ENCODE results near the gene SNX15. TPM values are rescaled to one million over a fixed set of nuclear protein-coding genes. Genes with fewer than 3 reads are reported as not detected.

Gene SNX15
- total and polyA plus RNA-seq, 4 donors: 16.2 to 28.4 (median 18.9) TPM

- Histone ChIP-seq H3K9me3 (ENCODE audit: control insufficient read depth in 4 of 4, insufficient read depth in 3 of 4, low read length in 3 of 4) (no peaks in the 10 kb centered on the region), H3K4me3 (no peak overlapping the region), H3K27me3 (ENCODE audit: control insufficient read depth in 3 of 3, insufficient read depth in 3 of 3, low read length in 2 of 3) (no peaks in the 10 kb centered on the region), H3K9ac (ENCODE audit: insufficient read depth in 1 of 2, low read length in 2 of 2) (no peak overlapping the region), H3K4me1 (ENCODE audit: control insufficient read depth in 5 of 5, insufficient read depth in 5 of 5, low read length in 5 of 5) (no peaks in the 10 kb centered on the region), H3K36me3 (ENCODE audit: control insufficient read depth in 4 of 4, insufficient read depth in 4 of 4, low read length in 4 of 4) (no peaks in the 10 kb centered on the region), H3K27ac (ENCODE audit: low read depth in 1 of 2, low read length in 1 of 2) (no peak overlapping the region)
- no peak for TF ChIP-seq CTCF (IDR thresholded peaks at IDR 0.05; ENCODE audit: control extremely low read depth, extremely low read depth)
- ATAC-seq (ENCODE audit: insufficient read depth, low FRiP score): no peak
- 71 to 94% methylated on average over 3 of the region's 3 CpGs for WGBS, 2 donors
- no peak for DNase-seq
These were observed 36.3 kb downstream of the SNX15 start for GRCh38 chr11:65063532-65063931.

- no peak overlapping the region for H3K4me3 ChIP-seq
- H3K9ac ChIP-seq (ENCODE audit: insufficient read depth in 1 of 2, low read length in 2 of 2): no peak overlapping the region
- no peak for DNase-seq
- no peaks in the 10 kb centered on the region for H3K36me3 ChIP-seq (ENCODE audit: control insufficient read depth in 4 of 4, insufficient read depth in 4 of 4, low read length in 4 of 4)
- no peak overlapping the region for H3K27ac ChIP-seq (ENCODE audit: low read depth in 1 of 2, low read length in 1 of 2)
- no peaks in the 10 kb centered on the region for H3K9me3 ChIP-seq (ENCODE audit: control insufficient read depth in 4 of 4, insufficient read depth in 3 of 4, low read length in 3 of 4)
- ATAC-seq (ENCODE audit: insufficient read depth, low FRiP score): no peak
- H3K4me1 ChIP-seq (ENCODE audit: control insufficient read depth in 5 of 5, insufficient read depth in 5 of 5, low read length in 5 of 5): no peaks in the 10 kb centered on the region
- no peak for TF ChIP-seq CTCF (IDR thresholded peaks at IDR 0.05; ENCODE audit: control extremely low read depth, extremely low read depth)
- no peaks in the 10 kb centered on the region for H3K27me3 ChIP-seq (ENCODE audit: control insufficient read depth in 3 of 3, insufficient read depth in 3 of 3, low read length in 2 of 3)
- 90 to 92% methylated on average over 4 of the region's 4 CpGs for WGBS, 2 donors
These were observed 37.6 kb downstream of the SNX15 start for GRCh38 chr11:65064847-65065240.

GRCh38 chr11:65065851-65066250 lies 38.6 kb downstream of the SNX15 start:
- no peak for TF ChIP-seq CTCF (IDR thresholded peaks at IDR 0.05; ENCODE audit: control extremely low read depth, extremely low read depth)
- Histone ChIP-seq H3K36me3 (ENCODE audit: control insufficient read depth in 4 of 4, insufficient read depth in 4 of 4, low read length in 4 of 4) (no peaks in the 10 kb centered on the region), H3K4me1 (ENCODE audit: control insufficient read depth in 5 of 5, insufficient read depth in 5 of 5, low read length in 5 of 5) (no peaks in the 10 kb centered on the region), H3K4me3 (no peak overlapping the region), H3K27me3 (ENCODE audit: control insufficient read depth in 3 of 3, insufficient read depth in 3 of 3, low read length in 2 of 3) (no peaks in the 10 kb centered on the region), H3K27ac (ENCODE audit: low read depth in 1 of 2, low read length in 1 of 2) (no peak overlapping the region), H3K9ac (ENCODE audit: insufficient read depth in 1 of 2, low read length in 2 of 2) (no peak overlapping the region), H3K9me3 (ENCODE audit: control insufficient read depth in 4 of 4, insufficient read depth in 3 of 4, low read length in 3 of 4) (no peaks in the 10 kb centered on the region)
- DNase-seq (no peak), ATAC-seq (ENCODE audit: insufficient read depth, low FRiP score) (no peak)
- 87 to 89% methylated on average over 7 of the region's 7 CpGs for WGBS, 2 donors

- DNase-seq: no peak
- Histone ChIP-seq H3K4me3 (no peak overlapping the region), H3K4me1 (ENCODE audit: control insufficient read depth in 5 of 5, insufficient read depth in 5 of 5, low read length in 5 of 5) (no peaks in the 10 kb centered on the region), H3K27ac (ENCODE audit: low read depth in 1 of 2, low read length in 1 of 2) (no peak overlapping the region), H3K27me3 (ENCODE audit: control insufficient read depth in 3 of 3, insufficient read depth in 3 of 3, low read length in 2 of 3) (no peaks in the 10 kb centered on the region), H3K9ac (ENCODE audit: insufficient read depth in 1 of 2, low read length in 2 of 2) (no peak overlapping the region), H3K36me3 (ENCODE audit: control insufficient read depth in 4 of 4, insufficient read depth in 4 of 4, low read length in 4 of 4) (no peaks in the 10 kb centered on the region), H3K9me3 (ENCODE audit: control insufficient read depth in 4 of 4, insufficient read depth in 3 of 4, low read length in 3 of 4) (no peaks in the 10 kb centered on the region)
- 81 to 84% methylated on average over 10 to 11 of the region's 11 CpGs for WGBS, 2 donors
- TF ChIP-seq CTCF (IDR thresholded peaks at IDR 0.05; ENCODE audit: control extremely low read depth, extremely low read depth): no peak
- no peak for ATAC-seq (ENCODE audit: insufficient read depth, low FRiP score)
These were observed 39.1 kb downstream of the SNX15 start for GRCh38 chr11:65066315-65066714.

Measured in lung (tissue), 12 donors.